ENCODE results near the gene TIMP1. TPM values are rescaled to one million over a fixed set of nuclear protein-coding genes. Genes with fewer than 3 reads are reported as not detected.
"Not testable (repeated sequence)": the region's sequence is repeated elsewhere in the genome, so short reads cannot be mapped to it uniquely, and the experiment has no call there.

TIMP1 gene
- total RNA-seq, 1 experiment from 2014 or later: 505 TPM

DNA sequence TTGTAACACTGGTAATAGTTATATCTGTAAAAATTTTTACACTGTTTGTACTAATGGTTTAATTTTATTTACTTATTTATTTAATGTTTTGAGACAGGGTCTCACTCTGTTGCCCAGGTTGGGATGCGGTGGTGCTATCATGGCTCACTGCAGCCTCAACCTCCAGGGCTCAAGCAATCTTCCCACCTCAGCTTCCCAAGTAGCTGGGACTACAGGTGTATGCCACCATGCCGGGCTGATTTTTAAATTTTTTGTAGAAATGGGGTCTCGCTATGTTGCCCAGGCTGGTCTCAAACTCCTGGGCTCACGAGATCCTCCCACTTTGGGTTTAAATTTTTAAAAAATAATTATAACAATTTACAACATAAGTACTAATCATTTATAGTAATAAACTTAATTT lies 20.9 kb downstream of the TIMP1 start:
- DNase-seq (ENCODE audit: low read depth): not testable (repeated sequence)

DNA sequence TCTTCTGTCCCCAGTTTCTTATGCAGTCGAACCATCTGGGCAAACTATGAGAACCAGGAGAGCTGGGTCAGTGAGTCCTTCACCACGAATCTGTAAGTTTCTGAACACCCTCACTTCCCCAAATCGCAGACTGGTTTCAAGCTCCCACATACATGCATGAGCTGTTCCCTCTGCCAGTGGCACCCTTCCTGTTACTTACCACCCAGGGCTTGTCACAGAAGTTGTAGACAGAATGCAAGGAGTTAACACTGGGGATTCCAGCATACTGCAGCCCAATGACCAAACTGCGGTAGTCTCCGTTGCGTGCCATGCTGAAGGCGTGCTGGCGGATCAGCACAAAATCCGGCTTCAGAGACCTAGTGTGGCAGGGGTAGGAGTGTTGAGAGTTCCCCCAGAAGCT lies 22.8 kb downstream of the TIMP1 start:
- DNase-seq (ENCODE audit: low read depth): no peak

DNA sequence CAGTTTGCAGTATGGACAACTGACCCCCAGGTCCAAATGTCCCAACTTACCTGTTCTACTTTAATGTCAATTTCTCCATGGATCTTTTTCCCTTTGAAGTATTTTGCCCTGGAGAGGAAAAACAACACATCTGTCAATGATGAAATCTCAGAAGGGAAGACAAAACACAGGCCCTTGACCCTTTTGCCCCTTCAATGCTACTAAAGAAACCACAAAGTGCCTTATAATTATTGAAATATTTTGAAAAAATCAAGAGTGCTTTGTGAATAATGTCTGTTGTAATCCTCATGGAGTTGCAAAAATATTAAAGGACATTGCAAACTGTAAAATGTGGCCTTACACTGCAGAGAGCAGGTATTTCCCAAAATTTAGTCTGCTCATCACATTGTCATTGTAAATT lies 24.9 kb downstream of the TIMP1 start:
- DNase-seq (ENCODE audit: low read depth): peak; percentile 14

DNA sequence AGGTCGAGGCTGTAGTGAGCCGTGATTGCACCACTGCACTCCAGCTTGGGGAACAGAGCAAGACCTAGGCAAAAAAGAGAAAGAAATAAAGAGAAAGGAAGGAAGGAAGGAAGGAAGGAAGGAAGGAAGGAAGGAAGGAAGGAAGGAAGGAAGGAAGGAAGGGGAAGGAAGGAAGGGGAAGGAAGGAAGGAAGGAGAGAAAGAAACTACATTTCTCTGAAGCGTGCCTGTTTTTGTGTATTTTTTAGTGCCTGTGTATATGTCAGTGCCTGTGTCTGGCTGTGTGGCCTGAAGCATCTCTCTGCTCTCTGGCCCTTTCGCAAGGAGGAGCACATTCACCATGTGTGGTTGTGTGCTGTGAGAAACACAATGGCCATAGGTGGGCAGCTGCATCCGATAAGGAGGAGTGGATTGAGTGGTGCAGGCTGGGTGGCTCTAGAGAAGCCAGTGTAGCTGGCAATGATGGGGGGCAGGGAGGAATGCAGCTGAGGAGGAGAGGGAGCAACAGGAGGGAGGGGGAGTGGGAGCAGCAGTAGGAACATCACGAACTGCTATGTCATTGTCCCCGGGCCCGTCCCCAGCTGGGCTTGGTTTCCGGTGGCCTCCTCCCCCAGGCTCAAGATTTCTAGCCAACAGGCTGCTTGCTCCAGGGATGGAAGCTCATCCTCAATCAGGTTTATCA lies 26.0 kb downstream of the TIMP1 start:
- DNase-seq (ENCODE audit: low read depth): no peak

DNA sequence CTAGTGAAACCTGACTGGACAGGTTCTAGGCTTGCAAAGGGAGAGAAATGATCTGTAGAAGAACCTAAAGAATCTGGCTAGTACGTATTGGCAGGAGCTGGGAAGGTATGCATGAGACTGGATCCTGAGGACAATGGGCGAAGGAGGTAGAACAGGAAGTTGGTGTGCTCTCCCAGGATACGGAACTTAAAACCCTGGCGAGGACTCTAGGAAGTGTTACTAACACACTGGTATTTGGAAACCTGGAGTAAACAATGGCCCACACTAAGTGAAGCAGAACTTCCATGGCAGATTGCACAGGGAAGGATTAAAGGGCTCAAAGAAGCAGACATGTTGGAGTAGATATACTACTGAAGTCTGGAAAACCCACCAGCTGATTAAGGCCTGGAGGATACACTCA lies 28.3 kb downstream of the TIMP1 start:
- no peak for DNase-seq (ENCODE audit: low read depth)

DNA sequence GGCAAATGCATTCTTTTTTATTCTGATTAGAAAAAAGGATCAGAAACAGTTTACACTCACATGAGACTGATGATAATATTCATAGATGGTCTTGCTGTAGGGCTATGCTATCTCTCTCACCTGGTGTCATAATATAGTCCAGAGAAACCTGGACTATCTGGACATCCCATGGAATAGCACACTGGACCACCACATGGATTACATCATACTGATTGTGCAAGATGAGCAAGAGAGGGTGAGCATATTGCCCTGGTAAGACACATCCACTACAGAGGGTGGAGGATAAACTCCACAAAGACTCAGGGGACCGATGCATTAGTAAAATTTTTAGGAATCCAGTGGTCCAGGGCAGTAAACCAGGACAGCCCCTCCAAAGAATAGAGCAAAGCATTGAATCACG lies 29.3 kb downstream of the TIMP1 start:
- DNase-seq (ENCODE audit: low read depth): no peak

DNA sequence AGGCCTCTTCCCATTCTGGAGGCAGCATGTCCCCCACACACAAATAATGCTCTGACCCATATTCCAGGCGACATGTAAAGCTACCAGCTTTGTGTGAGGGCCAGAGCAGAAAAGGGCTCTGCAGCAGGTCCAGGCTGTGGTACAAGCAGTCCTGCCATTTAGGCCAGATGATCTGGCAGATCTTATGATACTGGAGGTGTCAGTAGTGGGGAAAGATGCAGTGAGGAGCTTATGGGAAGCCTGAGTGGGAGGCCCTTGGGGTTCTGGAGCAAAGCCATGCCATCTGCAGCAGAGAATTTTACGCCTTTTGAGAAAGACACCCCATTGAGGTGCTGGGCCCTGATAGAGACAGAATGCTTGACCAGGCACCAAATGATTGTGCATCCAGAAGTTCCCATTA lies 29.7 kb downstream of the TIMP1 start:
- no peak for DNase-seq (ENCODE audit: low read depth)

DNA sequence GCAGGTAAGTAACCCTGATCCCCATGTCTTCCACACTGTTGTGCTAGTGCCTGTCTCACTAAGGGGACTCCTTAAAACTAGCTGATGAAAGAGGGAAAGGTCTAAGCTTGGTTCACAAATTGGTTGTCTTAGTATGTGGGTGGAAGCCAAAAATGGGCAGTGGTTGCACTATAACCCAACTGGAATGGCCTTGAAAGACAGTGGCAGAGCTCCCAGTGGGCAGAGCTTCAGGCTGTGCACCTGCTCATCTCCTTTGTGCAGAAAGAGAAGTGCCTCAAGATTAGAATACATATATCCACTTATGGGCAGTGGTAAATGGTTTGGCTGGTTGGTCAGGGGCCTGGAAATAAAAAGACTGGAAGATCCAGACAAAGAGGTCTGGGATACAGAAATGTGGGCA lies 30.2 kb downstream of the TIMP1 start:
- no peak for DNase-seq (ENCODE audit: low read depth)

DNA sequence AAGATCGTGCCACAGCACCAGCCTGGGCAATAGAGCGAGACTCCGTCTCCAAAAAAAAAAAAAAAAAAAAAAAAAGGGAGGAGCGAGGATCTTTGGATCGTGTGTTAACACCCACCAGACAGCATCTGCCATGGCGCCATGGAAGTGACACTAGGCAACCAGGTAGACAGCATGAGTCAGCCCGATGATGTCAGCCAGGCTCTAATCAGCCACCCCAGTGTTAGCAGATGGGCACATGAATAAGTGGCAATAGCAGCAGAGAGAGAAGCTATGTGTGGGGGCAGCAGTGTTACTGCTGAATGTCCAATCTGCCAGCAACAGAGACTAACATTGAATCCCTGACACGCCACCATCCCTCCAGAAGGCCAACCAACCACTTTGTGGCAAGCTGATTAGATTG lies 30.8 kb downstream of the TIMP1 start:
- no peak for DNase-seq (ENCODE audit: low read depth)

DNA sequence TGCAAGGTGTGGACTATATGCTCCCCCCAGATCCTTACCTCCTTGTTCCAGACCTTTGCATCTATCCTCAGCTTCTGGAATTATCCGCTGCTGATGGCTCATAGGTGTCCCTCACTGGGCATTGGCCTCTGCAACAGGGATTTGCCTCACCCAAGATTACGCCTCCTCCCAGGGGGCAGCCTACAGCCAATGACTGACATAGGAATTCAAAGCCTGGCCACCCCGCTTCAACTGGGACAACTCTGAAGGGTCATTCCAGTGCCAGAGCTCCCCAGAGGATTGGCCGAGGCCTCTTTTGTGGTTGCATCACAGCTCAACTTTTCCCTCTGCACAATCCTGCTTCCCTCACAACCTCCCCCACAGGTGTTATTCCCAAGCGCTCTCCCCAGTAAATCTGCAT lies 32.4 kb downstream of the TIMP1 start:
- DNase-seq (ENCODE audit: low read depth): no peak

DNA sequence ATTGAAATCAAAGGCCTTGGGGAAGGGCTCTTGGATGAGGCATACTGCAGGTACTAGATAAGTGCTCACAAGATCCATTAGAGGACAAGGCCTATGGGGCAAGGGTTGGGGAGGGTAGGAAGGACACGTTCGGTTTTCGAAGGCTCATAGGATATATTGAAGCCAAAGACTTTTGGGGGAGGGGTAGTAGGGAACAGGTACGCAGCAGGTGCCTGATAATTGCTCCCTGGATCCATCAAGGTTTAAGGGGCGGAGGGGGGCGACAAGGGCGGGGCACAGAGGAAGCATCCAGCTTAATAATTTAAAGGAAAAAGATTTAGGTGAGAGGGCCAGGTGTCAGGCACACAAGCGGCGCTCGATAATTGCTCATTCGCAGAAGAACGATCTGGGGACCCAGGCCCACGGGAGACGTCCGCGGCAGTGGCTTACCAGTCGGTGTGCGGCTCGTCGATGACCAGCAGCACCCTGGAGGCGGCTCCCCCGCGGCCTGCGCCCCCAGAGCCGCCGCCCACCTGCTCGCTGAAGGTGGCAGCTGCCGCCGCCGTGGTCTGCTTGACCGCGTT lies 36.8 kb downstream of the TIMP1 start:
- no peak for DNase-seq (ENCODE audit: low read depth)

DNA sequence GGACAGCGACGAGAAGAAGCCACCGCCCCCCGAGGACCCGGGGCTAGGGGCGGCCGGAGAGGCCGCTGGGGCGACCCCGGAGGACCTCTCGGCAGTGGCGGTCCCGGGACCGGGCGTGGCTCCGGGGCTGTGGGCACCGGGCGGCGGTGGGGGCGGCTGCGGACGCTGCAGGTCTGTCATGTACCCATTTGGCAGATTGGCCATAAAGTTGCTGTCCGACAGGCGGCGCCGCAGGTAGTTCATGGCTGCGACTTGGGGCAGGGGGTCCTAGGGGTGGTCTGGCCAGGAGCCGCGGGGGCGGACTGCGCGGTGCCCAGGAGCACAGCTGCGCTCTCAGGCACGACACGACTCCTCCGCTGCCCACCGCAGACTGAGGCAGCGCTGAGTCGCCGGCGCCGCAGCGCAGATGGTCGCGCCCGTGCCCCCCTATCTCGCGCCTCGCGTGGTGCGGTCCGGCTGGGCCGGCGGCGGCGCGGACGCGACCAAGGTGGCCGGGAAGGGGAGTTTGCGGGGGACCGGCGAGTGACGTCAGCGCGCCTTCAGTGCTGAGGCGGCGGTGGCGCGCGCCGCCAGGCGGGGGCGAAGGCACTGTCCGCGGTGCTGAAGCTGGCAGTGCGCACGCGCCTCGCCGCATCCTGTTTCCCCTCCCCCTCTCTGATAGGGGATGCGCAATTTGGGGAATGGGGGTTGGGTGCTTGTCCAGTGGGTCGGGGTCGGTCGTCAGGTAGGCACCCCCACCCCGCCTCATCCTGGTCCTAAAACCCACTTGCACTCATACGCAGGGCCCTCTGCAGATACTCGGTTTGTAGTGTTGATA lies 37.5 kb downstream of the TIMP1 start, which contains the start of gene SYN1:
Gene SYN1, minus strand, starts transcription at position 372 of the 817 bp plus-strand sequence. Its CDS starts 129 bp downstream, at position 243.
- DNase-seq (ENCODE audit: low read depth): peak; percentile 62

DNA sequence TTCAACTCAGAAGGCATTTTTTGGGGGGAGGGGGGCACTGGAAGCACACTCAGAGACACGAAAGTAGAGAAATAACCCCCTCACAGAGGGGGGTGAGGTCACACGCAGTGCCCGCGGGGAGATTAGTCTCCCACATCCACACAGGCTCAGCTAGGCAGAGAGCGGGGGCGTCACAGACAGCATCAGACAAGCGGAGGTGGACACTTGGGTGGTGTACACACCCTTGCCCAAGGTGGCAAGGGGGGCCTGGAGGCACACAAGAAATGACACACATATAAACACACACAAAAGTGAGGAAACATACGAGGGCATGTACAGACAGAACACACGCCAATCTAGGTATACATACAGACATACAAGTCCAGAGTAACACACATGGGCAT lies 38.1 kb downstream of the TIMP1 start:
- DNase-seq (ENCODE audit: low read depth): no peak

DNA sequence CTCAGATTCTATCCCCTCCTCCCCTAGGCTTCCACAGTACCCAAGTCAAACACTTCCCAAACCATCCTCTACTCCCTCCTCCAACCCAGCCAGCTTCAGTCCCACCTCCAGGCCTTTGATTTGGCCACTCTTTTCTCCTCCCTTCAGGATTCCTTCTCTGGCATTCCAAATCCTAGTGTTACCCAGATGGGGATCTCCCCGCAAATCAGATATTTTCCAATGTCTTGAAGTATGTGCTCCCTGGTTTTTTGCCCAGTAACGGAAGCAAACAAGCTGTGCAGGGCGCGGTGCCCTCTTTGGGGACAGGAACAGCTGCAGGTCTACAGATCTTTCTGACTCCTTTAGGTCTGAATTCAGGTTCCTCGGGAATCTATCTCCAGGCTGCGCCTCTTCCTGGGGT lies 39.6 kb downstream of the TIMP1 start:
- DNase-seq (ENCODE audit: low read depth): no peak

DNA sequence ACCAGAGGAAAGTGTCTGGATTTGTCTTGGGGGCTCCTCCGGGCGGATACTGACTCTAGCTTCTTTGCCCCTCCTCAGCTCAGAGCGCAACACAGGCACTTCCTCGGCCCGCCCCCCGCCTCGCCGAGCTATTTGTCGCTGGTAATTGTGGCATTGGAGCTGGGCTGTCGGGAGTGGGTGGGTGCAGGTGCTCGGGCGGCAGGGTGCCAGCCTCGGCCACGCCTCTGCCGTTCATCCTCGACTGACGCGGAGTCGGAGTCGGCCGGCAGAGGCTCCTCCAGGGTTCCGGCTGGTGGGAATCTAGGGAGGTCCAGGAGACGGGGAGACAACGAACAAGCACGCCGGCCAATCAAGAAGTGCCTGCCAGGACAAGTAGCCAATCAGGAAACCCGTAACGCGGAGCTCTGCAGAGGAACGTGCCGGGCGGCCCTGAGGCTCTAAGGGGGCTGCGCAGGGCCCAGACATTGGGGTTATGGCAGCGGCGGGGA lies 41.3 kb downstream of the TIMP1 start:
- peak; percentile 50 for DNase-seq (ENCODE audit: low read depth)

DNA sequence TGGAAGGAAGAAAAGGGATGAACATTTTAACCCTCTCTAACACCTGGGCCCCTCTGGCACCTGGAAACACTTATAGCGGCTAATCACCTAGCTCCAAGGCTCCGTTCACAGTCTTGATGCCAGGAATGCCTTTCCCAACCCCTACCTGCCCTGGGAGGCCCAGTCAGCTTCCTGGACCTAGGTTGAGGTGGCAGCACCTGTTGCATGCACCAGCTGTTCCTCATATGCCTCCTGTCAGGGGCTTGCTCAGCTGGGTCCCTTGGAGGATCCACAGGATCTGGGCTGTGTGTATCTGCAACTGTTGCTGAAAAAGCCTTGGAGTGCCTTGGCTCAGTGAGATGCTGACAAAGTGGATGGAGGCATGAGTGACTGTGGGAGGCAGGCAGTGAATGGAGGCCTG lies 43.1 kb downstream of the TIMP1 start:
- no peak for DNase-seq (ENCODE audit: low read depth)

DNA sequence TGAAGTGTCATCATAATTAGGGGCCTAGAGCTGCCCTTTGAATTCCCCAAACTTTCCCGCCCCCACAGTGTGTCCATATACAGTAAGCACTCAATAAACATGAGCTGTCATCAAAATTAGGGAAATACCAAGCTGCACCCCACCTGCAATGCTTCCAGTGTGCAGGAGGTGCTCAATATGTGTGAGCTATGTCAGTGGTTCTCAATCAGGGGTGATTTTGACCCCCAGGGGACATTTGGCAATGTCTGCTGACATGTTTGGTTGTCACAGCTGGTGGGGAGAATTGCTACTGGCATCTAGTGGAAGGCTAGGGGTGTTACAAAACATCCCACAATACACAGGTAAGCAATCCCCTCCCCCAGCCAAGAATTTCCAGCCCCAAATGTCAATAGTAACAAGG lies 46.7 kb downstream of the TIMP1 start:
- DNase-seq (ENCODE audit: low read depth): no peak

DNA sequence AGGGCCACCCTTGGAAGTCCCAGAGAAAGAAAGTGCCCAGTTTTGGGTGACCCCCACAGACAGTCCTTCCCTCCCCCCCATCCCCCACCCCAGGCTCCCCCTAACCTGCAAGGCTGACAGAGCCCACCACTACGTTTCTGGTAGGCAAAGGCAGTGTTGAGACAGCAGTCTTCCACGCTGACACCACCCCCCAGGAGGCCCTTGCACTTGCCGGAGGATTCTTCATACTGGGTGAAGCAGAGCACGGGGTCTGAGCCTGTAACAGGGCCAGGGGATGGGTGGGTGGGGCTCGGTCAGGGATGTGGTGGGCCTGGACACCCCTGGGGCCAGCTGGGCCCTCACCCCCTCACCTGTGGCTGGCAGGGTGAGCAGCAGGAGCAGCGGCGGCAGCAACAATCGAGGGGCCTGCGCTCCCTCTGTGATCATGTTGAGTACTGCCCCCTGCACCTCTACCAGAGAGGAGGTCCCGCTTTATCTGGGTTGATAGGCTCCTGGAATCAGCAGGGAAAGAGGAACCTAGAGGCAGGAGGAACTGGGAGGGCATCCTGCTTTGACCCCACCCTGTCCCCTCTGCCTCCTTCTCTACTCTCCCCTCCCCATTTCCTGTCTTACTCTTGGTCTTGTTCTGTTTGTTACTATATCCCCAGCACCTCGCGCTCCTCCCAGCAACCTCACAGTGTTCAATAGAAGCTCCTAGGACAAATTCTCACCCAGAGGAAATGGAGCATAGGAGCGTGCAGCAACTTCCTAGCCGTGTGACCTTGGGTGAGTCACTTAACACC lies 47.4 kb downstream of the TIMP1 start, which contains the start of gene CFP:
Gene CFP, minus strand, starts transcription at position 512 of the 782 bp plus-strand sequence. Its CDS starts 86 bp downstream, at position 426.
- DNase-seq (ENCODE audit: low read depth): no peak

DNA sequence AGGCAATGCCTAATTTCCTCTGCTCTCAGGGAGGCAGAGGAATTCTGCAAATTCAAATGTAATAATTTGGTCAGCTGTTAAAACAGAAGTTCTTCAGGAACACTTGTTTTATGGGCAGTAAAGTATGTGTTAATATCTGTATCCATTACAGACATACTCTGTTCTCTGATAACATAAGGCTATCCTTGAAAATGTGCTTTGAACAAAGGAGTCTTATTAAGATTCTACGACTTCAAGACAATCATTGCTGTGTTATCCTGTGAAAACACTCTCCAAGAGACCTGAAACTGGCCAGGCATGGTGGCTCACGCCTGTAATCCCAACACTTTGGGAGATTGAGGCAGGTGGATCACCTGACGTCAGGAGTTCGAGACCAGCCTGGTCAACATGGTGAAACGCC lies 49.4 kb downstream of the TIMP1 start:
- no peak for DNase-seq (ENCODE audit: low read depth)

DNA sequence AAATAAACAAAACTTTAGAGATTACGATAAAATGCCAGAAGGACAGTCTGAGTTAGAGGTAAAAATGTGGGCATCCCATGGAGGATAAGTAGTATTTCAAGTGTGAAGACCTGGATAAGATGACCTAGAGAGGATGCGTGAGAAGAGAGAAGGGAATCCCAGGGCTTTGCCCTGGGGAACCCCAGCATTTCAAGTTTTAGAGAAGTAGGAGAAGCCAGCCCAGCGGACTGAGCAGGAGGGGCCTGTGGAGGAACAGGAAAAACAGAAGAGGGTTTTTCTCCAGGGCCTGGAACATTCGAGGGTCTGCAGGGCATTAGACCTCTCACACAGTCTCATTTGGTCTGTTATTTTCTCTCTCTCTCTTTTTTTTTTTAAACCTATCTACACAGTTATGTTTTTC lies 50.4 kb downstream of the TIMP1 start:
- DNase-seq (ENCODE audit: low read depth): no peak

DNA sequence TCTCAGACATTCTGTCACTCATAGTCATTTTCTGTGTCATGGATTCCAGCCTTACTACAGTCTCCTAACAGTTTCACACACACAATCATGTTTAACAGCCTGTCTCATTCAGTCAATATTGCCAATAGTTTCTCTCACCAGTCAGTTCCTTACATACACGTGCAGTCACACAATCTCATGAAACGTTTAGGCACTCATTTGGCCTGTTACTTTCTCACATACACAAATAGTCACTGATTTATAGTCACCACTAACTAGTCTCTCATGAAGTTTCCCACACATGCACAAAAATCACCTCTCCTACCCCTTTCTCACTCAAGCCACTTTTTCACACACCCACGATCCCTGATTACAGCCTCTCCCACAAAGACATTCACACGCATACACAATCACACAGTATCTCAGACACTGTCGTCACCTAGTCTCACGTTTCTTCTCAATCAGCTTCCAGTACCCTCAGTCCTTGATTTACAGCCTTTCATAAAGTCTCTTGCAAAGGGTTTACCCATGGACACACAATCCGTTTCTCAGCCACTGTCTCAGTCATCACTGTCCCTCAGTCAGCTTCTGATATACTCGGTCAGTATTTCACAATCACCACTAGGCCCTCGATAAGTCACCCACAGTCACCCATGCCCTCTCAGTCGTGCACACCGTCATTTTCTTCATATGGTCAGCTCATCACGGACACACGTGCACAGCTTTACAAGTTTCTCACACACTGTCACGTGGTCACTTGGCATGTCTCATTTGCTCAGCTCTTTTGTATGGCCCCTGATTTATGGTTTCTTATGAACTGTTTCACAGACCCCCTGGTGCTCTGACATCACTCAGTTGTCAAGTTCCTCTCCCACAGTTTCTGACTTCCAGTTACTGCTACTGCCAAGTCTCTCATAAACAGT lies 51.7 kb downstream of the TIMP1 start:
- no peak for DNase-seq (ENCODE audit: low read depth)
